A549 (cell line): Measurements from ENCODE around the gene SLC43A1.

Experiments
- CBX2 ChIP-seq: fragments of 200-600 bp; sonication (generic); IDR thresholded peaks from 2 replicates; pipeline ENCODE4 v1.6.1; 2016; ENCODE audit warnings: low read depth, mild to moderate bottlenecking, borderline replicate concordance
- CEBPB ChIP-seq, 2 experiments: fragments of >200 bp in 1 of 2; sonication (Bioruptor Twin) in 1 of 2; formaldehyde crosslinking in 1 of 2; IDR thresholded peaks; 2 replicates each; pipeline ENCODE4 v1.6.1; 2012 to 2016
- EP300 ChIP-seq, 2 experiments: fragments of >200 bp; sonication (Bioruptor Twin); formaldehyde crosslinking; IDR thresholded peaks; 2 replicates in 1 of 2; 3 replicates in 1 of 2; pipeline ENCODE4 v1.6.1; 2016 to 2017
- HOXA7 ChIP-seq: fragments of 250-450 bp; sonication (Bioruptor Pico); IDR thresholded peaks from 2 replicates; pipeline ENCODE4 v1.5.0; 2020; ENCODE audit warnings: mild to moderate bottlenecking, moderate library complexity
- HOXB5 ChIP-seq: fragments of 250-450 bp; sonication (Bioruptor Pico); IDR thresholded peaks from 2 replicates; pipeline ENCODE4 v1.5.0; 2020; ENCODE audit warnings: mild to moderate bottlenecking, moderate library complexity
- KDM1A ChIP-seq: fragments of 200-600 bp; sonication (generic); IDR thresholded peaks from 2 replicates; pipeline ENCODE4 v1.6.1; 2016; ENCODE audit warnings: low read depth, mild to moderate bottlenecking
- MAZ ChIP-seq: fragments of 150-350 bp; IDR thresholded peaks from 2 replicates; pipeline ENCODE4 v1.6.1; 2014; ENCODE audit warnings: antibody characterized with exemption, low read depth, low read length, borderline replicate concordance
- MYC ChIP-seq: IDR thresholded peaks from 2 replicates; pipeline ENCODE4 v1.6.1; 2012; ENCODE audit warnings: mild to moderate bottlenecking, inconsistent platforms, low read length, improper control_type of control experiment, borderline replicate concordance
- POLR2A ChIP-seq: IDR thresholded peaks from 2 replicates; pipeline ENCODE4 v1.6.1; 2012; ENCODE audit warnings: mild to moderate bottlenecking, low read length
- TF ChIP-seq, protein P1 (sequence below): fragments of 200-600 bp; sonication (generic); IDR thresholded peaks from 2 replicates; pipeline ENCODE4 v1.6.1; 2016; ENCODE audit warnings: antibody characterized with exemption, mild to moderate bottlenecking, moderate library complexity
- TF ChIP-seq, protein P2 (sequence below): fragments of >200 bp; sonication (Bioruptor Twin); formaldehyde crosslinking; IDR thresholded peaks from 3 replicates; pipeline ENCODE4 v1.5.1; 2016

DNA sequence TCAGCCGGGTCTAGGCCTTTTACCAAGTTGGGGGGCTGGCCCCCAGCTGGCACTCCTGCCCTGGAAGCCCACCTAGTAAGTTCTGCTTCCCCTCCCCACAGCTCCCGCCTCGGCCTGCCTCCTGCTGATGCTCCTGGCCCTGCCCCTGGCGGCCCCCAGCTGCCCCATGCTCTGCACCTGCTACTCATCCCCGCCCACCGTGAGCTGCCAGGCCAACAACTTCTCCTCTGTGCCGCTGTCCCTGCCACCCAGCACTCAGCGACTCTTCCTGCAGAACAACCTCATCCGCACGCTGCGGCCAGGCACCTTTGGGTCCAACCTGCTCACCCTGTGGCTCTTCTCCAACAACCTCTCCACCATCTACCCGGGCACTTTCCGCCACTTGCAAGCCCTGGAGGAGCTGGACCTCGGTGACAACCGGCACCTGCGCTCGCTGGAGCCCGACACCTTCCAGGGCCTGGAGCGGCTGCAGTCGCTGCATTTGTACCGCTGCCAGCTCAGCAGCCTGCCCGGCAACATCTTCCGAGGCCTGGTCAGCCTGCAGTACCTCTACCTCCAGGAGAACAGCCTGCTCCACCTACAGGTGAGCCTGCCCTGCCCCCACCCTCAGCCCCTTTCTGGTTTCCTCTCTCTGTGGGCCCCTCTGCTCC, 47.9 kb downstream of the SLC43A1 start:
- no peak for TF ChIP-seq POLR2A
- TF ChIP-seq EP300 (IDR thresholded peaks at IDR 0.05) = no peak
- no peak for TF ChIP-seq MAZ
- TF ChIP-seq, protein P1, sequence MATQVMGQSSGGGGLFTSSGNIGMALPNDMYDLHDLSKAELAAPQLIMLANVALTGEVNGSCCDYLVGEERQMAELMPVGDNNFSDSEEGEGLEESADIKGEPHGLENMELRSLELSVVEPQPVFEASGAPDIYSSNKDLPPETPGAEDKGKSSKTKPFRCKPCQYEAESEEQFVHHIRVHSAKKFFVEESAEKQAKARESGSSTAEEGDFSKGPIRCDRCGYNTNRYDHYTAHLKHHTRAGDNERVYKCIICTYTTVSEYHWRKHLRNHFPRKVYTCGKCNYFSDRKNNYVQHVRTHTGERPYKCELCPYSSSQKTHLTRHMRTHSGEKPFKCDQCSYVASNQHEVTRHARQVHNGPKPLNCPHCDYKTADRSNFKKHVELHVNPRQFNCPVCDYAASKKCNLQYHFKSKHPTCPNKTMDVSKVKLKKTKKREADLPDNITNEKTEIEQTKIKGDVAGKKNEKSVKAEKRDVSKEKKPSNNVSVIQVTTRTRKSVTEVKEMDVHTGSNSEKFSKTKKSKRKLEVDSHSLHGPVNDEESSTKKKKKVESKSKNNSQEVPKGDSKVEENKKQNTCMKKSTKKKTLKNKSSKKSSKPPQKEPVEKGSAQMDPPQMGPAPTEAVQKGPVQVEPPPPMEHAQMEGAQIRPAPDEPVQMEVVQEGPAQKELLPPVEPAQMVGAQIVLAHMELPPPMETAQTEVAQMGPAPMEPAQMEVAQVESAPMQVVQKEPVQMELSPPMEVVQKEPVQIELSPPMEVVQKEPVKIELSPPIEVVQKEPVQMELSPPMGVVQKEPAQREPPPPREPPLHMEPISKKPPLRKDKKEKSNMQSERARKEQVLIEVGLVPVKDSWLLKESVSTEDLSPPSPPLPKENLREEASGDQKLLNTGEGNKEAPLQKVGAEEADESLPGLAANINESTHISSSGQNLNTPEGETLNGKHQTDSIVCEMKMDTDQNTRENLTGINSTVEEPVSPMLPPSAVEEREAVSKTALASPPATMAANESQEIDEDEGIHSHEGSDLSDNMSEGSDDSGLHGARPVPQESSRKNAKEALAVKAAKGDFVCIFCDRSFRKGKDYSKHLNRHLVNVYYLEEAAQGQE = no peak
- no peak for TF ChIP-seq HOXB5 (CRISPR knock-in tag)
- TF ChIP-seq, protein P2, sequence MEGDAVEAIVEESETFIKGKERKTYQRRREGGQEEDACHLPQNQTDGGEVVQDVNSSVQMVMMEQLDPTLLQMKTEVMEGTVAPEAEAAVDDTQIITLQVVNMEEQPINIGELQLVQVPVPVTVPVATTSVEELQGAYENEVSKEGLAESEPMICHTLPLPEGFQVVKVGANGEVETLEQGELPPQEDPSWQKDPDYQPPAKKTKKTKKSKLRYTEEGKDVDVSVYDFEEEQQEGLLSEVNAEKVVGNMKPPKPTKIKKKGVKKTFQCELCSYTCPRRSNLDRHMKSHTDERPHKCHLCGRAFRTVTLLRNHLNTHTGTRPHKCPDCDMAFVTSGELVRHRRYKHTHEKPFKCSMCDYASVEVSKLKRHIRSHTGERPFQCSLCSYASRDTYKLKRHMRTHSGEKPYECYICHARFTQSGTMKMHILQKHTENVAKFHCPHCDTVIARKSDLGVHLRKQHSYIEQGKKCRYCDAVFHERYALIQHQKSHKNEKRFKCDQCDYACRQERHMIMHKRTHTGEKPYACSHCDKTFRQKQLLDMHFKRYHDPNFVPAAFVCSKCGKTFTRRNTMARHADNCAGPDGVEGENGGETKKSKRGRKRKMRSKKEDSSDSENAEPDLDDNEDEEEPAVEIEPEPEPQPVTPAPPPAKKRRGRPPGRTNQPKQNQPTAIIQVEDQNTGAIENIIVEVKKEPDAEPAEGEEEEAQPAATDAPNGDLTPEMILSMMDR = no peak
- no peak for TF ChIP-seq MYC
- no peak for TF ChIP-seq CBX2
- TF ChIP-seq KDM1A = no peak
- no peak for TF ChIP-seq CEBPB (IDR thresholded peaks at IDR 0.05)
- TF ChIP-seq HOXA7 = no peak
